Measurements from ENCODE around the gene RNF217.

RNF217 gene

DNA sequence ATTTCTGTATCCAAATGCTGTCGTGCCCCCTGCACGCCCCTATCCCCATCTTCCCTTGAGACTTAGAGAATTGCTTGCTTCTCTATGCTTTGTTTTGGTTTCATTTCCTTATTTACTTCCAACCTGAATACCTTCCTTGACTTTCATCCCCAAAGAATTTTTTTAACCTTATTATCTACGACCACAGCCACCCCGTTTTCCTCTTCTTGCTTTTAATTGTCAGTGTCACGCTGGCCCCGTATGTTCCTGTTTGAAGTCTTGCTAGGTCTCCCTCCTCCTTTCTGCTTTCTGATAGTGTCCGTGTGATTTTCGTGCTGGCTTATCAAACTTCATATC, 40.1 kb downstream of the RNF217 start:
- TF ChIP-seq, protein P1, sequence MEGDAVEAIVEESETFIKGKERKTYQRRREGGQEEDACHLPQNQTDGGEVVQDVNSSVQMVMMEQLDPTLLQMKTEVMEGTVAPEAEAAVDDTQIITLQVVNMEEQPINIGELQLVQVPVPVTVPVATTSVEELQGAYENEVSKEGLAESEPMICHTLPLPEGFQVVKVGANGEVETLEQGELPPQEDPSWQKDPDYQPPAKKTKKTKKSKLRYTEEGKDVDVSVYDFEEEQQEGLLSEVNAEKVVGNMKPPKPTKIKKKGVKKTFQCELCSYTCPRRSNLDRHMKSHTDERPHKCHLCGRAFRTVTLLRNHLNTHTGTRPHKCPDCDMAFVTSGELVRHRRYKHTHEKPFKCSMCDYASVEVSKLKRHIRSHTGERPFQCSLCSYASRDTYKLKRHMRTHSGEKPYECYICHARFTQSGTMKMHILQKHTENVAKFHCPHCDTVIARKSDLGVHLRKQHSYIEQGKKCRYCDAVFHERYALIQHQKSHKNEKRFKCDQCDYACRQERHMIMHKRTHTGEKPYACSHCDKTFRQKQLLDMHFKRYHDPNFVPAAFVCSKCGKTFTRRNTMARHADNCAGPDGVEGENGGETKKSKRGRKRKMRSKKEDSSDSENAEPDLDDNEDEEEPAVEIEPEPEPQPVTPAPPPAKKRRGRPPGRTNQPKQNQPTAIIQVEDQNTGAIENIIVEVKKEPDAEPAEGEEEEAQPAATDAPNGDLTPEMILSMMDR (IDR thresholded peaks at IDR 0.05; ENCODE audit: insufficient read depth, low read length, missing control alignments) = no peak
- ChIA-PET CTCF (interaction anchor here (1.5 kb wide), 1 partner anchor 27 kb away, joined by 3 read pairs; no protein-coding TSS in a partner anchor), POLR2A (no interaction called here)
- DNase-seq (ENCODE audit: low read depth, low spot score) = no peak
- peak overlapping the region; percentile 26 for H3K4me3 ChIP-seq (ENCODE audit: low read depth, low read length)

DNA sequence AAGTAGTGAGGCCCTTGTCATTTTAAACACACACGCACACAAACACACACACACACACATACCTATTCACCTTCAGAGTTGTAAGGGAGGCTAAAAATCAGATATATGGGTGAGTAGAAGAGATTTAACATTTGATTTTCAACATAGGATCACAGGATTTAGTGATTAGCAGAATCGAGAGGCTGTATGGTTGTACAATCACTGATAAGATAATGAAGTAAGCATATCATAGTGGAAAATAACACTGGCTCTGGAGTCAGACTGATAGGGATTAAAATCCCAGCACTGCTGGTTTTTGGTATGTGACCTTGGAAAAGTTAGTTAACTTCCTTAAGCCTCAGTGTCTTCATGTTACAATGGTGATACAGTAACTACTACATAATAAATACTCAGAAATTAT, 40.8 kb downstream of the RNF217 start:
- ChIA-PET POLR2A (interaction anchor here (1.0 kb wide), 1 partner anchor 8 kb away, joined by 4 read pairs; no protein-coding TSS in a partner anchor), CTCF (interaction anchor here (1.5 kb wide), 1 partner anchor 28 kb away, joined by 3 read pairs; no protein-coding TSS in a partner anchor)
- TF ChIP-seq, protein P1 (IDR thresholded peaks at IDR 0.05; ENCODE audit: insufficient read depth, low read length, missing control alignments) = no peak
- H3K4me3 ChIP-seq (ENCODE audit: low read depth, low read length) = no peak overlapping the region
- no peak for DNase-seq (ENCODE audit: low read depth, low spot score)

DNA sequence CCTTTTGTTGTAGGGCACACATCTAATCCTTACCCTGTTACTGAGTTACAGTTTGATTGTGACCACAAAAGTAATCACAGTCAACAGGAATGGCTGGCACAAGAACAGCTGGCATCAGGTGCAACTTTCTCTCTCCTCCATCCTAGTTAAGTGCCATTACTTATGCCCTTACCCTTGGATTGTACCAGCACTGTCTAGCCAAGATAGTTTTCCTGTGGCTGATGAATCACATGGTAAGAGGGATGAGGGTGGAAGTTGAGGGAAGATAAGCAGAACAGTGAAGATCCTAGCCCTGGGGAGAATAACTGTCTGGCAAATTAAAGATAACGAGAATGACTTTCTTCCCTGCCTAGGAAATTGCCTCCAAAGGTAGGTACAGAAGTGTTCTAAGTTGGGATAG, 42.0 kb downstream of the RNF217 start:
- ChIA-PET CTCF (no interaction called here), POLR2A (interaction anchor here (1.0 kb wide), 1 partner anchor 9 kb away, joined by 4 read pairs; no protein-coding TSS in a partner anchor)
- DNase-seq (ENCODE audit: low read depth, low spot score) = no peak
- H3K4me3 ChIP-seq (ENCODE audit: low read depth, low read length) = no peak overlapping the region
- TF ChIP-seq, protein P1 (IDR thresholded peaks at IDR 0.05; ENCODE audit: insufficient read depth, low read length, missing control alignments) = no peak

DNA sequence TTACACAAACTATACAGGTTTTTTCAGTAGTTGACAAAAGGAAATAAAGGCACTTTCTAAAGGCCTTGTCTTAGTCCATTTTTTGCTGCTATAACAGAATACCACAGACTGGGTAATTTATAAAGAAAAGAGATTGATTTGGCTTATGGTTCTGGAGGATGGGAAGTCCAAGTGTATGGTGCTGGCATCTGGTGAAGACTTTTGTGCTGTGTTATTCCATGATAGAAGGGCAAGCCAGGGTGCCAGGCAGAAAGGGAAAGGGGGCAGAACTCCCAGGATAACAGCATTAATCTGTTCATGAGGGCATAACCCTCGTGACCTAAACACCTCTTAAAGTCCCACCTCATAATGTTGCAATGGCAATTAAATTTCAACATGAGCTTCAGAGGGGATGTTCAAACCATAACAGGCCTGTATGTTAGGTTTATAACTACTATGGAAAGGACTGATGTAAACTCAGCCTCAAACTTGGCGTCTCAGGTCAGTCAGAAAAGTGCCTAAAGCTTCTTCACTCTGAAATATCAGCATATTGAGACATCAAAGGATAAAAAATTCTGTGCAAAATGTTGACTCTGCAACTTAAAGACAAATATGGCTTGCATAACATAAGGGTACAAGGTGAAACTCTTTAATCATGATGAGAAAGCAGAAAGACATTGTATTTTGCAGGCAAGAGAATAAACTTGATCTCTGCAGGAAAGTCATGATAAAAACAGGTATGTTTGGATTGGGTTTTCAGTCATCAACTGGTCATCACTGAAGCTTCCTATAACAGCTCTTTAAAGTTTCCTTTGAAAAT, 42.8 kb downstream of the RNF217 start:
- CTCF ChIA-PET = no interaction called here
- no peak for DNase-seq (ENCODE audit: low read depth, low spot score)
- TF ChIP-seq, protein P1 (IDR thresholded peaks at IDR 0.05; ENCODE audit: insufficient read depth, low read length, missing control alignments) = no peak
- POLR2A ChIA-PET = no interaction called here
- no peak overlapping the region for H3K4me3 ChIP-seq (ENCODE audit: low read depth, low read length)

DNA sequence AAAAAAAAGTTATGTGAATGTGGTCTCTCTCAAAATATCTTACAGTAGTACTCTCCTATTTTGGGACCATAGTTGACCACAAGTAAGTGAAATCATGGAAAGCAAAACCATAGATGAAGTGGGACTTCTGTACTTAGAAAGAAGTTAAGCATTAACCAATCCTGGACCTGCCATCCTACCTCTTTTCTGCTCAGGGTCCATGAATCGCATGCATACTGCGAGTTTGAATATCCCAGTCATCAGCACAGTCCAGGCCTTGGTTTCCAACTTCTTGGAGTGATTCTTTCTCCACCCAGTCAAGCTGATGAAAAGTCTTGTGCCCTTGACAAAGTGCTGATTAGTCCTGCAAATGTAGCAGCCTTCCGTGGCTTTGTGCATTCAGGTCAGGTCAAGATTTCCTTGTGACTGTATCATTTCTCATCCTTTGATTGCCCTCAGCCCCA, 46.0 kb downstream of the RNF217 start:
- TF ChIP-seq, protein P1 (IDR thresholded peaks at IDR 0.05; ENCODE audit: insufficient read depth, low read length, missing control alignments) = no peak
- CTCF ChIA-PET = interaction anchor here (1.0 to 1.3 kb wide), 2 partner anchors 11 to 106 kb away, joined by 4 to 5 read pairs; no protein-coding TSS in a partner anchor
- no peak overlapping the region for H3K4me3 ChIP-seq (ENCODE audit: low read depth, low read length)
- no peak for DNase-seq (ENCODE audit: low read depth, low spot score)
- POLR2A ChIA-PET = no interaction called here

DNA sequence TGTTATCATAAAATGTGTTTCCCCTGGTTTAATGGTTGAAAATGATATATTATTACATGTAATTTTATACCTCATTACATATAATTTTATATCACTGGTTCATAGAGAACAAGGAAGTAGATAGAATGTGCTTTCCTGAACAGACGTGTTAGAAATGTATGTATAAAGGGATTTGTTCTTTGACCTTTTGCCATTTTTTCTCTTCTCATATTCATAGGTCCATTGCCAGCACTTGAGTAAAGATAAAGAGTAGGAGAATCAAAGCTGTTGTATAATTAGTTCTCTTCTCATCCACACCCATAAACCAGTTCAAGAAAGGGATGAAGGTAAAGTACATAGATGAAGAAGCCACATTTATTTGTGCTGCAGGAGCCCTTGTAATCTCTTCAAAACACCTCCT, 46.7 kb downstream of the RNF217 start:
- ChIA-PET POLR2A (no interaction called here), CTCF (interaction anchor here (1.0 to 1.6 kb wide), 3 partner anchors 10 to 105 kb away, joined by 4 to 7 read pairs (median 5); no protein-coding TSS in a partner anchor)
- TF ChIP-seq, protein P1 (IDR thresholded peaks at IDR 0.05; ENCODE audit: insufficient read depth, low read length, missing control alignments) = no peak
- no peak overlapping the region for H3K4me3 ChIP-seq (ENCODE audit: low read depth, low read length)
- no peak for DNase-seq (ENCODE audit: low read depth, low spot score)
